ENCODE measurements around the gene ANKRD40. TPM values are rescaled to one million over a fixed set of nuclear protein-coding genes. Genes with fewer than 3 reads are reported as not detected.
"Not testable (repeated sequence)": the region's sequence is repeated elsewhere in the genome, so short reads cannot be mapped to it uniquely, and the experiment has no call there.

The ANKRD40 gene
- total and polyA plus RNA-seq, 10 of the 15 experiments (the other 5 are each of a cell fraction or from before 2014, with no cell fraction given) = 5.9 to 21.7 (median 14.8) TPM

- in situ Hi-C loops (cut with MboI); BruUV-seq (replicated peaks); H3K27me3 ChIP-seq (replicated peaks in 1 of 2; ENCODE audit: control insufficient read depth in 2 of 2, insufficient read depth in 2 of 2, low read length in 1 of 2); intact Hi-C loops (cut with micrococcal nuclease; ENCODE audit: unreplicated experiment); FAIRE-seq; ATAC-seq; H3K9me3 ChIP-seq (replicated peaks; ENCODE audit: control insufficient read depth, insufficient read depth, low read length); H3K36me3 ChIP-seq (ENCODE audit: control insufficient read depth in 2 of 2, insufficient read depth in 2 of 2, low read length in 1 of 2); DNase-seq (ENCODE audit: low read depth, low spot score); H3K4me1 ChIP-seq (ENCODE audit: control insufficient read depth, insufficient read depth, low read length); H4K20me1 ChIP-seq (ENCODE audit: control insufficient read depth, insufficient read depth): not testable (repeated sequence)
- ChIA-PET POLR2A (interaction anchor here (0.8 to 3.5 kb wide), 5 partner anchors 9 to 157 kb away, joined by 3 to 25 read pairs (median 3); partner anchors contain the start of genes LUC7L3 and TOB1), CTCF (interaction anchor here (1.0 to 1.6 kb wide), 4 partner anchors 9 to 248 kb away, joined by 3 to 5 read pairs (median 4); no protein-coding TSS in a partner anchor), SMC1A (ENCODE audit: uncharacterized antibody, unreplicated experiment) (interaction anchor here (1.0 to 1.5 kb wide), 3 partner anchors 9 to 16 kb away, joined by 3 to 5 read pairs (median 4); partner anchors contain the start of gene LUC7L3), RAD21 (ENCODE audit: unreplicated experiment) (interaction anchor here (1.1 to 1.7 kb wide), 2 partner anchors 10 to 11 kb away, joined by 3 to 5 read pairs; partner anchors contain the start of gene LUC7L3)
- H2AFZ ChIP-seq (ENCODE audit: control insufficient read depth, low read depth, low read length) = peak overlapping the region; percentile 57
- peak overlapping the region; percentile 86 for H3K27ac ChIP-seq (ENCODE audit: control insufficient read depth, insufficient read depth)
- peak overlapping the region; percentile 91 for H3K9ac ChIP-seq (ENCODE audit: control insufficient read depth, insufficient read depth, low read length)
- H3K79me2 ChIP-seq (ENCODE audit: control insufficient read depth, insufficient read depth, low read length) = peaks cover 36% of the 10 kb centered on the region
- 44% methylated on average over 4 of the region's 4 CpGs for WGBS (ENCODE audit: insufficient coverage, insufficient replicate concordance, low lambda C conversion rate, missing lambda C conversion rate)
- H3K4me3 ChIP-seq = peak overlapping the region; percentile 81
- peak overlapping the region; percentile 65 for H3K4me2 ChIP-seq (ENCODE audit: control insufficient read depth, insufficient read depth)
Observed at GRCh38 chr17:50709053-50709452, 1.3 kb upstream of the ANKRD40 start.

- FAIRE-seq (no peak), DNase-seq (ENCODE audit: low read depth, low spot score) (peak; percentile 17), ATAC-seq (peak; percentile 20)
- Histone ChIP-seq H4K20me1 (ENCODE audit: control insufficient read depth, insufficient read depth) (no peaks in the 10 kb centered on the region), H3K4me3 (peak overlapping the region; percentile 81), H3K4me1 (ENCODE audit: control insufficient read depth, insufficient read depth, low read length) (peaks cover 9% of the 10 kb centered on the region), H3K27me3 (replicated peaks in 1 of 2; ENCODE audit: control insufficient read depth in 2 of 2, insufficient read depth in 2 of 2, low read length in 1 of 2) (no peaks in the 10 kb centered on the region), H3K9me3 (replicated peaks; ENCODE audit: control insufficient read depth, insufficient read depth, low read length) (no peaks in the 10 kb centered on the region), H3K36me3 (ENCODE audit: control insufficient read depth in 2 of 2, insufficient read depth in 2 of 2, low read length in 1 of 2) (no peaks in the 10 kb centered on the region; a peak in 1 of 4 replicates), H2AFZ (ENCODE audit: control insufficient read depth, low read depth, low read length) (peak overlapping the region; percentile 57), H3K9ac (ENCODE audit: control insufficient read depth, insufficient read depth, low read length) (peak overlapping the region; percentile 91), H3K4me2 (ENCODE audit: control insufficient read depth, insufficient read depth) (peak overlapping the region; percentile 65), H3K27ac (ENCODE audit: control insufficient read depth, insufficient read depth) (peak overlapping the region; percentile 86), H3K79me2 (ENCODE audit: control insufficient read depth, insufficient read depth, low read length) (peaks cover 38% of the 10 kb centered on the region)
- ChIA-PET CTCF (interaction anchor here (1.1 to 1.6 kb wide), 3 partner anchors 9 to 248 kb away, joined by 3 to 5 read pairs (median 4); no protein-coding TSS in a partner anchor), SMC1A (ENCODE audit: uncharacterized antibody, unreplicated experiment) (interaction anchor here (1.0 to 1.5 kb wide), 3 partner anchors 9 to 17 kb away, joined by 3 to 5 read pairs (median 4); partner anchors contain the start of gene LUC7L3), POLR2A (interaction anchor here (0.8 to 3.5 kb wide), 4 partner anchors 10 to 158 kb away, joined by 3 to 25 read pairs (median 3); partner anchors contain the start of genes LUC7L3 and TOB1), RAD21 (ENCODE audit: unreplicated experiment) (interaction anchor here (1.1 to 1.7 kb wide), 2 partner anchors 11 to 12 kb away, joined by 3 to 5 read pairs; partner anchors contain the start of gene LUC7L3)
- intact Hi-C loops (cut with micrococcal nuclease; ENCODE audit: unreplicated experiment) (no loop called here), in situ Hi-C loops (cut with MboI) (no loop called here)
- BruUV-seq (replicated peaks) = TSS peak; percentile 98
- WGBS (ENCODE audit: insufficient coverage, insufficient replicate concordance, low lambda C conversion rate, missing lambda C conversion rate) = 0% methylated on average over 6 of the region's 6 CpGs
- no peak for TF ChIP-seq KDM1A (IDR thresholded peaks at IDR 0.05; ENCODE audit: borderline replicate concordance)
- TF ChIP-seq CTCF (IDR thresholded peaks at IDR 0.05 in 2 of 3, conservative IDR thresholded peaks at IDR 0.05 in 1 of 3; ENCODE audit: control insufficient read depth in 2 of 3, extremely low read depth in 1 of 3, insufficient read depth in 1 of 3, low read depth in 3 of 3, low read length in 3 of 3) = peak in 1 of 3 experiments; percentile 8; a peak in 1 of 6 replicates
- TF ChIP-seq PML (IDR thresholded peaks at IDR 0.05; ENCODE audit: low read length) = peak; percentile 18
- no peak for TF ChIP-seq YY1 (IDR thresholded peaks at IDR 0.05; ENCODE audit: low read depth, low read length)
- peak; percentile 81 for TF ChIP-seq ATF7 (IDR thresholded peaks at IDR 0.05; ENCODE audit: low read depth)
- 0 out of 2 replicates have a peak, but pooled peaks have one; percentile 5 for TF ChIP-seq CBFB (IDR thresholded peaks at IDR 0.05; ENCODE audit: low read depth)
- TF ChIP-seq CREB1 (IDR thresholded peaks at IDR 0.05; ENCODE audit: low read depth) = peak; percentile 7; the same call in 1 of the 2 replicates
- TF ChIP-seq EP300 (IDR thresholded peaks at IDR 0.05; ENCODE audit: borderline replicate concordance in 1 of 2, control insufficient read depth in 1 of 2, low read depth in 2 of 2, low read length in 2 of 2) = no peak
- TF ChIP-seq, protein P1, sequence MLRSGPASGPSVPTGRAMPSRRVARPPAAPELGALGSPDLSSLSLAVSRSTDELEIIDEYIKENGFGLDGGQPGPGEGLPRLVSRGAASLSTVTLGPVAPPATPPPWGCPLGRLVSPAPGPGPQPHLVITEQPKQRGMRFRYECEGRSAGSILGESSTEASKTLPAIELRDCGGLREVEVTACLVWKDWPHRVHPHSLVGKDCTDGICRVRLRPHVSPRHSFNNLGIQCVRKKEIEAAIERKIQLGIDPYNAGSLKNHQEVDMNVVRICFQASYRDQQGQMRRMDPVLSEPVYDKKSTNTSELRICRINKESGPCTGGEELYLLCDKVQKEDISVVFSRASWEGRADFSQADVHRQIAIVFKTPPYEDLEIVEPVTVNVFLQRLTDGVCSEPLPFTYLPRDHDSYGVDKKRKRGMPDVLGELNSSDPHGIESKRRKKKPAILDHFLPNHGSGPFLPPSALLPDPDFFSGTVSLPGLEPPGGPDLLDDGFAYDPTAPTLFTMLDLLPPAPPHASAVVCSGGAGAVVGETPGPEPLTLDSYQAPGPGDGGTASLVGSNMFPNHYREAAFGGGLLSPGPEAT (IDR thresholded peaks at IDR 0.05; ENCODE audit: low read depth) = no peak; the same call in 1 of the 2 replicates
Observed at GRCh38 chr17:50708050-50709000, 611 bp upstream of the ANKRD40 start.
